ENCODE data around the gene ZNF239.

DNA sequence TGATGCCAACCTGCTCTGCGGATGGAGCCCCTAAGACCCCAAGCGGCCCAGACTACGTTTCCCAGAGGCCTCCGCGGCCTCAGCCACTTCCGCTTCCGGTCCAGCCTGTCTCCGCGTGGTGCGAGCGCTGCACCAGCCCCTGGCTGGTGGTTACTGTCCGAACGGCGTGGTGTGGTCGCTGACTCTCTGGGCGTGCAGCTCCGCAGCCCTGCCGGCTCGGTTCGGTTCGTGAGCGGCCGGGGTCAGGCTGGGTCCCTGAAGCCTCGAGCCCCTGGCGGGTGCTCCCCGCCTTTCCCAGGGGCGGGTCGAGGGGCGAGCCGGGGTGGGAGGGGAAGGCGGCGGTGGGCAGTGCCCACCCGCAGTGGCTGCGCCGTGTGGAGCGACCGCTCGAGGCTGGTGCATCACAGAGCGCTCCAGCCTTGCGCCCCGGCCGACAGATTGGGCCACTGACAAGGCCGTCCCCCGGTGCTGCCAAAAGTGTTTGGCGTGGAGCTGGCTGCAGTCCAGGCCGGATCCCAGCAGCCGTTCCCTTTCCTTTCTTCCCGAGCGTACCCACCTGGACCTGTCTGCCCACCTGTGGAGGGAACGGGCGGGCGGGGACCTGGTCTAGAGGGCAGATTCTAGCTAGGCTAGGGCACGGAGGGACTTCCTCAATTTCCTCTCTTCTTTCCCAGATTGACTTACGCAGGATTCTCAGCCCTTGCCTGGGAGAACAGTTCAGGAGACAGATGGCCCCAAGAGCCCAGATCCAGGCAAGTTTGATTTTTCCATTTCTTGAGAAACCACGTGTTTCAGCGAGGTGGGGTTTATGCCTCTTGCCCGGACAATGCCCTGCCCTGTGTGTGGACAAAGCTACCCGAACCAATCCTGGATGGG lies 32.1 kb upstream of the ZNF239 start, which contains the start of gene ZNF485:
- TF ChIP-seq, protein P1, sequence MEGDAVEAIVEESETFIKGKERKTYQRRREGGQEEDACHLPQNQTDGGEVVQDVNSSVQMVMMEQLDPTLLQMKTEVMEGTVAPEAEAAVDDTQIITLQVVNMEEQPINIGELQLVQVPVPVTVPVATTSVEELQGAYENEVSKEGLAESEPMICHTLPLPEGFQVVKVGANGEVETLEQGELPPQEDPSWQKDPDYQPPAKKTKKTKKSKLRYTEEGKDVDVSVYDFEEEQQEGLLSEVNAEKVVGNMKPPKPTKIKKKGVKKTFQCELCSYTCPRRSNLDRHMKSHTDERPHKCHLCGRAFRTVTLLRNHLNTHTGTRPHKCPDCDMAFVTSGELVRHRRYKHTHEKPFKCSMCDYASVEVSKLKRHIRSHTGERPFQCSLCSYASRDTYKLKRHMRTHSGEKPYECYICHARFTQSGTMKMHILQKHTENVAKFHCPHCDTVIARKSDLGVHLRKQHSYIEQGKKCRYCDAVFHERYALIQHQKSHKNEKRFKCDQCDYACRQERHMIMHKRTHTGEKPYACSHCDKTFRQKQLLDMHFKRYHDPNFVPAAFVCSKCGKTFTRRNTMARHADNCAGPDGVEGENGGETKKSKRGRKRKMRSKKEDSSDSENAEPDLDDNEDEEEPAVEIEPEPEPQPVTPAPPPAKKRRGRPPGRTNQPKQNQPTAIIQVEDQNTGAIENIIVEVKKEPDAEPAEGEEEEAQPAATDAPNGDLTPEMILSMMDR (IDR thresholded peaks at IDR 0.05; ENCODE audit: insufficient read depth, low read length), result no peak
- TF ChIP-seq POLR2AphosphoS5 (IDR thresholded peaks at IDR 0.05; ENCODE audit: low read depth) (peak; percentile 73; the same call in 1 of the 2 replicates), SPI1 (IDR thresholded peaks at IDR 0.05; ENCODE audit: borderline replicate concordance, low read depth) (peak; percentile 80), GABPA (IDR thresholded peaks at IDR 0.05; ENCODE audit: low read depth) (peak; percentile 96)
- TF ChIP-seq, protein P2, sequence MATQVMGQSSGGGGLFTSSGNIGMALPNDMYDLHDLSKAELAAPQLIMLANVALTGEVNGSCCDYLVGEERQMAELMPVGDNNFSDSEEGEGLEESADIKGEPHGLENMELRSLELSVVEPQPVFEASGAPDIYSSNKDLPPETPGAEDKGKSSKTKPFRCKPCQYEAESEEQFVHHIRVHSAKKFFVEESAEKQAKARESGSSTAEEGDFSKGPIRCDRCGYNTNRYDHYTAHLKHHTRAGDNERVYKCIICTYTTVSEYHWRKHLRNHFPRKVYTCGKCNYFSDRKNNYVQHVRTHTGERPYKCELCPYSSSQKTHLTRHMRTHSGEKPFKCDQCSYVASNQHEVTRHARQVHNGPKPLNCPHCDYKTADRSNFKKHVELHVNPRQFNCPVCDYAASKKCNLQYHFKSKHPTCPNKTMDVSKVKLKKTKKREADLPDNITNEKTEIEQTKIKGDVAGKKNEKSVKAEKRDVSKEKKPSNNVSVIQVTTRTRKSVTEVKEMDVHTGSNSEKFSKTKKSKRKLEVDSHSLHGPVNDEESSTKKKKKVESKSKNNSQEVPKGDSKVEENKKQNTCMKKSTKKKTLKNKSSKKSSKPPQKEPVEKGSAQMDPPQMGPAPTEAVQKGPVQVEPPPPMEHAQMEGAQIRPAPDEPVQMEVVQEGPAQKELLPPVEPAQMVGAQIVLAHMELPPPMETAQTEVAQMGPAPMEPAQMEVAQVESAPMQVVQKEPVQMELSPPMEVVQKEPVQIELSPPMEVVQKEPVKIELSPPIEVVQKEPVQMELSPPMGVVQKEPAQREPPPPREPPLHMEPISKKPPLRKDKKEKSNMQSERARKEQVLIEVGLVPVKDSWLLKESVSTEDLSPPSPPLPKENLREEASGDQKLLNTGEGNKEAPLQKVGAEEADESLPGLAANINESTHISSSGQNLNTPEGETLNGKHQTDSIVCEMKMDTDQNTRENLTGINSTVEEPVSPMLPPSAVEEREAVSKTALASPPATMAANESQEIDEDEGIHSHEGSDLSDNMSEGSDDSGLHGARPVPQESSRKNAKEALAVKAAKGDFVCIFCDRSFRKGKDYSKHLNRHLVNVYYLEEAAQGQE (IDR thresholded peaks at IDR 0.05; ENCODE audit: insufficient replicate concordance, low read depth), result peak; percentile 24
